Measurements from ENCODE around the gene ZNF789.

GRCh38 chr7:99465421-99465768, 7.3 kb upstream of the ZNF789 start:
- TF ChIP-seq EZH2 (IDR thresholded peaks at IDR 0.05; ENCODE audit: borderline replicate concordance, low read length) (no peak), CTCF (conservative IDR thresholded peaks at IDR 0.05 in 1 of 2, IDR thresholded peaks at IDR 0.05 in 1 of 2; ENCODE audit: extremely low read depth in 1 of 2, insufficient read depth in 1 of 2, low read depth in 1 of 2, low read length in 2 of 2) (no peak)

Data from mammary epithelial cell (primary cell).